TTC549 (cell line): ENCODE data around the gene NSD1.
"Not testable (repeated sequence)": the region's sequence is repeated elsewhere in the genome, so short reads cannot be mapped to it uniquely, and the experiment has no call there.

ENCODE experiments used
- FAIRE-seq: peaks from 2 replicates; lab custom pipeline; 2012; peaks lifted over from hg19 to GRCh38; lab: Jason Lieb, UNC

NSD1 gene

GRCh38 chr5:177128551-177128981, 5.0 kb upstream of the NSD1 start:
- no peak for FAIRE-seq

- no peak for FAIRE-seq
These were observed 3.2 kb upstream of the NSD1 start for GRCh38 chr5:177130211-177131018.

DNA sequence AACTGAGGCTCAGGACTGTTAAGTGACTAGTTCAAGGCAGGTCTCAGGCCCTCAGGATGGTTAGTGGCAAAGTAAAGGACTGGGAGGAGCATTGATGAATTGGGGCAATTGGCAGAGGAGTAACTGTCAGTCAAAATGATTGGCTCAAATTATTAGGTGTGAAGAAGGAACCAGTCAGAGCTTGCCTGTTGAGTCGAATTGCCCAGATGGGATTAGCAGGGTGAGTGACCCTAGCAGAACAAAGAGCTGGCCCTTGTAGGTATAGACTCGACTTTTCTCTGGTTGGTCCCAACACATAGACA, 2.6 kb upstream of the NSD1 start:
- FAIRE-seq: no peak

GRCh38 chr5:177131352-177132135, 2.0 kb upstream of the NSD1 start:
- FAIRE-seq: no peak

- no peak for FAIRE-seq
These were observed 1.2 kb upstream of the NSD1 start for GRCh38 chr5:177132136-177133095.

DNA sequence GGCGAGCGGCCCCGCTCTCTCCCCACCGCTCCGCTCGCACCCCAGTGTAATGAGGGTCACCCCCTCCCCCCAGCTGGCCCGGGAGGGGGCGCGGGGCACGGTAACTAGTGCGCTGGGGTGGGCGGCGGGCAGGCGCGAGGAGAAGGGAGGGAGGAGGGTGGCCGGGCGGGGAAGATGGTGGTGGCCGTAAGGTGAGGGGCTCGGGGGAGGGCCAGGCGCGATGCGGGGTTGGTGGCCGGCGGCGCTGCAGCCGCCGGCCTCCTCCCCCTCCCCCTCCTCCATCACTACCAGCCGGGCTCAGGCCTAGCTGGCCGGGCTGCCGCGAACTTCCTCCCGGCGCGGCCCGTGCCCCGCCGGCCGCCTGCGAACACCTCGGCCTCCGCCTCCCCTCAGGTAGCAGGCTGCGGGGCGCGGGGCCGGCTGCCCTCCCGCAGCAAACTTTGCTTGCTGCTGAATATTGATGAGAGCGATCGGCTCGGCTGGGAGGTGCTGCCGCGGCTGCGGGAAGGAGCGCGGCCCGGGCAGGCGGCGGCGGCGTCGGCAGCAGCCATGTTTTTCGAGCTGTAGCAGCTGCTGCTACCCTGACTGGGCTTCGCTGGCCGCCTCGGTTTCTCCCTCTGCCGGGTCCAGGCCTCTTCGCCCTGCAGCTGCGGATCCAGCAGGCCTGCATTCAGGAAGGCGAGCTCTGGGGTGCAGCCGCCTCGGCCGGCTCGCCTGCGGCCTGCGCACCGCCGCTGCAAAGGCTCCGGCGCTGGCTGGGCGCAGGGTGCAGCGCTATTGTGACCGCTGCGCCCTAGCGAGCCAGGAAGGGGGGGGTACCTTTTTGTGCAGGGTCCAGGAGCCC, 502 bp downstream of the NSD1 start:
- no peak for FAIRE-seq

DNA sequence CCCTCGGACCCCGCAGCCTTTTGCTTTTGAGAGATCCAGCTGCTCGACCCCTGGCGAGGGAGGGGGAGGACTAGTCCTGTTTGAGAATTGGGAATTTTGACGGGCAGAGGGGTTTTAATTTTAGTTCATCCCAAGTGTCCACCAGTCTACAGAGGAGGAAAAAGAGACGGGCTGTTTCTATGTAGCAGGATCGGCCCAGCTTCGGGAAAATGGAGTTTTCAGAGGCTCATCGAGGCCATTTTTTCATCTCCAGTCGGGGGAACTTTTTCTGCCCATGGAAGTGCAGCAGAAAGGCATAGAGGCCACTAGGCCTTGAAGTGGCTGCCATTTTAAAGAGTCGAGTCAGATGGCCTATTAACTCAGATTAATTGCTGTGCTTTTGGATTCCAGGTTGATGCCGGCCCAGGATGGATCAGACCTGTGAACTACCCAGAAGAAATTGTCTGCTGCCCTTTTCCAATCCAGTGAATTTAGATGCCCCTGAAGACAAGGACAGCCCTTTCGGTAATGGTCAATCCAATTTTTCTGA, 1.2 kb downstream of the NSD1 start:
- no peak for FAIRE-seq

- FAIRE-seq: no peak
These were observed 6.7 kb downstream of the NSD1 start for GRCh38 chr5:177140312-177140711.

DNA sequence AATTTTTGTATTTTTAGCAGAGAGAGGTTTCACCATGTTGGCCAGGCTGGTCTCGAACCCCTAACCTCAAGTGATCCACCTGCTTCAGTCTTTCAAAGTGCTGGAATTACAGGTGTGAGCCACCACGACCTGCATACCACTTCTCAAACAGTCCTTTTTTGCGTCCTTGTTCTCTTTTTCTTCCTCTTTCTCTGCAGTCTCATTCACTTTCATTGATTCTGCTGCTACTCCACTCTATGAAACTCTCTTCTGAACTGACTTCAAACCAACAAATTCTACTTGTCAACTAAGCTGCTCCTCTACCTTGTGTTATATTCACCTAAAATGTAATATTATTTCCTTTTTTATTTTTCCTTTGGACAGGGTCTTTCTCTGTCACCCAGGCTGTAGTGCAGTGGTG, 7.9 kb downstream of the NSD1 start:
- no peak for FAIRE-seq

DNA sequence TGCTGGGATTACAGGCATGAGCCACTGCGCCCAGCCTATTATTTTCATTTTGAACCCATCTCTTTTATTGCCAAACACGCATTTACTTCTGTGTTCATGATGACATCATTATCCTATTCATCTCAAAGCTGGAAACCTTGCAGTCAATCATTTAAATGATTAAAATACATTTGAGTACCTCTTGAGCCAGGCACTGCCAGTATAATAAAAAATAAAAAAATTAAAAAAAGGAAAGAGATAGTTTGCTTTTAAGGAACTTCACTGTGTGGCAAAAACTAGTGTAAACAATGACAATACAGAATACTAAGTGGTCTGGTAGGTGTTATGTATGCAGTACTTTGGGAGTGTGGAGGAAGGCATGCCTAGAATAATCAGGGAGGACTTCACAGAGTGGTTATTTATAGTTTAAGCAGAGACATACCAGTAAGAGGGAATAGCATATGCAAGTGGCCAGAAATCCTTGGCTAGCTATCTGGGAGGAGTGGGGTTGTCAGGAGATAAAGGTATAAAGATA, 8.6 kb downstream of the NSD1 start:
- FAIRE-seq: no peak

GRCh38 chr5:177142778-177143177, 9.2 kb downstream of the NSD1 start:
- FAIRE-seq: no peak

- FAIRE-seq: no peak
These were observed 13.5 kb downstream of the NSD1 start for GRCh38 chr5:177146891-177147638.

- not testable (repeated sequence) for FAIRE-seq
These were observed 16.5 kb downstream of the NSD1 start for GRCh38 chr5:177150061-177150460.

GRCh38 chr5:177154003-177154643, 20.6 kb downstream of the NSD1 start:
- no peak for FAIRE-seq

GRCh38 chr5:177162379-177162778, 28.8 kb downstream of the NSD1 start:
- no peak for FAIRE-seq

DNA sequence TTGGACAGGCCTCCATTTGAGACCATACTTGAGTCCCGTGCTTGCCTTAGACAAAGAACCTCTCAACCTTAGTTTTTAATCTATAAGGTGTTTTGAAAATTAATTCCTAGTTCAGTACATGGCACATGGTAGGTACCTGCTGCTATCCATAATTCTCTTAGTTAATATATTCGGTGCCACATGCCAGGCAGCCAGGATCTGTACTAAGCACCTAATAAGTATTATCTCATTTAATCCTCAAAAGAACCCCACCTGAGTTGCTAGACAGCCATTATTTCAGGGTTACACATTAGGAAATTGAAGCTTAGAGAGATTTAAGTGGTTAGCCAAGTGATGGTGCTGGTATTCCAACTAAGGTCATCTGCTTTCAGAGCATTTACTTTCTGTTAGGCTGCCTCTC, 29.9 kb downstream of the NSD1 start:
- FAIRE-seq: no peak

GRCh38 chr5:177169271-177169670, 35.7 kb downstream of the NSD1 start:
- no peak for FAIRE-seq

DNA sequence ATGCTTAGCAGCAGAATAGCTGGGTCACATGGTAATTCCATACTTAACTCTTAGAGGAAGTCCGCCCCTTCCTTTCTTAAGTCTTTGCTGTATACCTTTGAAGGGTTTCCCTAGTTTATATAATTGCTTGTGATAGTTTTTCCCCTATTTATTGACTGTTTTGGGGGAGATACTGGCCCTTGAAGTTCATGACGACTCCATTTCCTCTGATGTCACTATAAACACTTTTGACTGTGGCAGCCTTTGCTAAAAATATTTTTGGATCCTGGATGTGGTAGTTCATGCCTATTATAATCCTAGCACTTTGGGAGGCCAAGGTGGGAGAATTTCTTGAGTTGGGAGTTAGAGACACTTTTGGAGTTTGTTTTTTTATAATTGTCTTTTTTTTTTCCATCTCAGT, 38.4 kb downstream of the NSD1 start:
- no peak for FAIRE-seq

- FAIRE-seq: no peak
These were observed 41.8 kb downstream of the NSD1 start for GRCh38 chr5:177175336-177175735.

DNA sequence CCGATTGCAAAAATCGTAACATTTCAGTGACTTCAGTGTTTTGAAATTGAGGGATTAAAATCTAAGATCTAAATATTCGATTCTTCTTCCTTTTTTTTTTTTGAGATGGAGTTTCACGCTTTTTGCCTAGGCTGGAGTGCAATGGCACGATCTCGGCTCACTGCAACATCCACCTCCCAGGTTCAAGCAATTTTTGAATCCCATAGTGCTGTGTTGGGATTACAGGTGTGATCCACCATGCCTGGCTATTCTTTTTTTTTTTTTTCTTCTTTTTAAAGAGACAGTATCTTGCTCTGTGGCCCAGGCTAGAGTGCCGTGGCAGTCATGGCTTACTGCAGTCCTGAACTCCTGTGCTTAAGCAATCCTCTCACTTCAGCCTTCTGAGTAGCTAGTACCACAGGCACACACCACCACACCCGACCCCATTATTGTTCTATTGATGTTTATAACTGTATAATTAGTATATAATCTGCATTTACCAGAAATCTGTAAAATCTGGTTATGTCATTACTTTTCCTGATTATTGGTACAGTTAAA, 42.7 kb downstream of the NSD1 start:
- no peak for FAIRE-seq
